ENCODE results near the gene NUPR2.

- TF ChIP-seq CTCF (conservative IDR thresholded peaks at IDR 0.05 in 1 of 2, IDR thresholded peaks at IDR 0.05 in 1 of 2; ENCODE audit: extremely low read depth in 1 of 2, insufficient read depth in 1 of 2, low read depth in 1 of 2, low read length in 2 of 2) (no peak), EZH2 (IDR thresholded peaks at IDR 0.05; ENCODE audit: borderline replicate concordance, low read length) (no peak)
These were observed 29.5 kb downstream of the NUPR2 start for GRCh38 chr7:56086761-56087160.

Measured in mammary epithelial cell (primary cell).